Pulmonary artery endothelial cell (primary cell): ENCODE measurements around the gene RCCD1. TPM values are rescaled to one million over a fixed set of nuclear protein-coding genes. Genes with fewer than 3 reads are reported as not detected.
"Not testable (repeated sequence)": the region's sequence is repeated elsewhere in the genome, so short reads cannot be mapped to it uniquely, and the experiment has no call there.

ENCODE experiments used
- DNase-seq: peaks from one replicate; pipeline ENCODE4 v3.0.0-alpha.2; 2011; ENCODE audit warnings: low read depth, low spot score
- total RNA-seq: library from RNA; depleted of rRNA; stranded (reverse); fragments of >200 nt; gene quantifications from 2 replicates; pipeline ENCODE4 v1.2.3, GENCODE V29; 2014

The RCCD1 gene, protein sequence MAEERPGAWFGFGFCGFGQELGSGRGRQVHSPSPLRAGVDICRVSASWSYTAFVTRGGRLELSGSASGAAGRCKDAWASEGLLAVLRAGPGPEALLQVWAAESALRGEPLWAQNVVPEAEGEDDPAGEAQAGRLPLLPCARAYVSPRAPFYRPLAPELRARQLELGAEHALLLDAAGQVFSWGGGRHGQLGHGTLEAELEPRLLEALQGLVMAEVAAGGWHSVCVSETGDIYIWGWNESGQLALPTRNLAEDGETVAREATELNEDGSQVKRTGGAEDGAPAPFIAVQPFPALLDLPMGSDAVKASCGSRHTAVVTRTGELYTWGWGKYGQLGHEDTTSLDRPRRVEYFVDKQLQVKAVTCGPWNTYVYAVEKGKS
- total RNA-seq = 9.5 and 10.7 TPM in 2 replicates

DNA sequence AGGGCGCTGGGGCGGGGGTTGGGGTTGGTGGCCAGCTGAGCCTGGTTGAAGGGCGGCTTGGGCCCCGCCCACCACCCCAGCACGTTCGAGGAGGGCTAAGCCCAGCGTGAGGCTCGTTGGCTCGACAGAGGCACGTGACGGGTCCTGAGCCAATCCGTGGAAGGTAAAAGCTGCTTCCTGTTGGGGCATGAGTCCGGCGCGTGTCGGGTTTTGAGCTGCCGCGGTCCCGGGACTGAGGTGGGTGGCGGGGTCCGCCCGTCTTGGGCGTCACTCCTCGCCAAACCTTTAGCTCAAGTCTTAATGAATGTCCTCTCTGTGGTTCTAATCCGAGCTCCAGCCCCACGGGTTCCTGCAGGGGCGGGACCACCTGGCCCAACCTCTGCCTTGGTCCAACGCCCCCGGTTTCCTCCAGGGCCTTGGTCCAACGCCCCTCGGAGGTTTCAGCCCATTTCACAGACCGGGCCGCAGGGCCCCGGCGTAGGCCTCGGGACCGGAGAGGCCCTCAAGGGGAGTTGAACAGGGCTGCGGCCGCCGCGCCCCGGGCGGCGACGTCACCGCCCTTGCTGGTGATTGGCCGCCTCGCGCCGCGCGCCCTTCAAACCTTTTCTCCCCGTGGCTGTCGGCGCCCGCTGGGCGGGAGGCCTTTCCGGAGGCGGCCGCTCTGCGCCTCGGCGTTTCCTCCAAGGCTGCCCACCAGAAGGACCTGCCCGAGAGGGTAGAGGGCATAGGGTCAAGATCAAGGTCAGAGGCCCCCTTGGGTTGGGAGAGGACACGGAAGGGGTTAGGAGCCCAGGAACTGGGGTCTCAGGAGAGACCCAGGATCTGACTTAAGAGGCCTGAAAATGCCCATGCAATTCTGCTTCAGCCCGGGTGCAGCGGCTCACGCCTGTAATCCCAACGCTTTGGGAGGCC lies at the start of gene RCCD1:
TSS of gene RCCD1 (plus strand) at position 173 of the 912 bp plus-strand sequence. CDS start 1,851 bp downstream, outside the sequence.
- peak; percentile 80 for DNase-seq

DNA sequence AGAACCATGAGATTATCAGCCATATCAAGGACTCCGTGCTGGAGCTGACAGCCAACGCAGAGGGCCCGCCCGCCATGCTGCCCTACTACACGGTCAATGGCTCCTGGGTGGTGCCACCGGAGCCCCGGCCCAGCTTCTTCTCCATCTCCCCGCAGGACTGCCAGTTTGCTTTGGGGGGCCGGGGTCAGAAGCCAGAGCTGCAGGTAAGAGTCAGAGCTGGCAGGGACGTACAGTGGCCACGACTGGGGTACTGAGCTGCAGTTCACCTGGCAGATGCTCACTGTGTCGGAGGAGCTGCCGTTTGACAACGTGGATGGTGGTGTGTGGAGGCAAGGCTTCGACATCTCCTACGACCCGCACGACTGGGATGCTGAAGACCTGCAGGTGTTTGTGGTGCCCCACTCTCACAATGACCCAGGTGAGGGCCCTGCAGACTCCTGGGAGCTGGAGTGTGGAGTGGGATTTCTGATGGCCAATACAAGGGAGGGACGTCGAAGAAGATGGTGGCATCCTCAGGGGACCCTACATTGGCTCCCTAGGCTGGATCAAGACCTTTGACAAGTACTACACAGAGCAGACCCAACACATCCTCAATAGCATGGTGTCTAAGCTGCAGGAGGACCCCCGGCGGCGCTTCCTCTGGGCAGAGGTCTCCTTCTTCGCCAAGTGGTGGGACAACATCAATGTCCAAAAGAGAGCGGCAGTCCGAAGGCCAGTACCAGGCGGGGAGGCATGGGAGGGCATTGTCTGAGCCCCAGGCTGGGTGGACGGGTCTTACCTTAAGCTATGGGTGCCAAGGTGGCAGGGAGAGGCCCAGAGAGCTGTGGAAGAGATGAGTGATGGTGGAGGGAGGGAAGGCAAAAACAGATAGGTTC lies 49.1 kb upstream of the RCCD1 start:
- DNase-seq = no peak

DNA sequence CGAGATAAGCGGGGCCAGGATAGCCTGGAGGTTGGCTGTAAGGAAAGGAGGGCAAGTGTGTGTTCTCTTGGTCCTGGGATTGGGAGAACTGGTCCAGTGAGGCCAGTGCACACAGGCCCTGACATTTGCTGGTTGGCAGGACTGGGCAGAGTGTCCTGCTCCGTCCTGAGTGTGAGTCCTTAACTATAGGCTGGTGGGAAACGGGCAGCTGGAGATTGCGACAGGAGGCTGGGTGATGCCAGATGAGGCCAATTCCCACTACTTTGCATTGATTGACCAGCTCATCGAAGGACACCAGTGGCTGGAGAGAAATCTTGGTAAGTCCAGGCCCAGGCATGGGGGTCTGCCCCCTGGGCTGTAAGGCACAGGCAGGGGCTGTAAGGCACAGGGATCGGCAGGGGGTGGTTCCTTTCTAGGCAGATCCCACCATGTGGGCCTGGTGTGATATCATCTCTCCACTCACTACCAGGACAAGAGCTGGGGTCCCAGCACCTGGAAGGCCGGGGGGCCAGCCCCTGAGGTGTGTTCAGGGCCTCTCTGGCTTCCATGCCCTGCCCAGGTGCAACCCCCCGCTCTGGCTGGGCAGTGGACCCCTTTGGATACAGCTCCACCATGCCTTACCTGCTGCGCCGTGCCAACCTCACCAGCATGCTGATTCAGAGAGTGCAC lies 48.4 kb upstream of the RCCD1 start:
- DNase-seq = no peak

DNA sequence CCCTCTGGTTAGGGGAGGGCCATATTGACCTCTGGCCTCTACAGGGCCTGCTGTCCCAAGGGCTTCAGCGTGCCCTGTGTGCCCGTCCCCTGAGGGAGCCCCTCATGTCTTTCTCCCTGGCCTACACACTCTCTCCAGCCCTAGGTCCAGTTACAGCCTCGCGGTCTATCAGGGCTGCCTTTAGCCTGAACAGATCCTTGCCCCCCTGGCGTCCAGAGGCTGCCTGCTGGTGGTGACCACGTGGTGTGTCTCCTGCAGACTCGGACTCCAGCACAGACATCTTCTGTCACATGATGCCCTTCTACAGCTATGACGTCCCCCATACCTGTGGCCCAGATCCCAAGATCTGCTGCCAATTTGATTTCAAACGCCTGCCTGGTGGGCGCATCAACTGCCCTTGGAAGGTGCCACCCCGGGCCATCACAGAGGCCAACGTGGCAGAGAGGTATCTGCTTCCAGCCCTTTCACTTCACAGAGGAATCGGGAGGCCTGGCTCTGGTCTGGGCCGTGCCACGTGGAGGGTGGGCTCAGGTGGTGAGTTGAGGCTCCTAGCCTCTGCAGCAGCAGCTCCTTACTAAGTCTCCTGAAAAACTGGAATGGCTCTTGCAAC lies 47.5 kb upstream of the RCCD1 start:
- no peak for DNase-seq

DNA sequence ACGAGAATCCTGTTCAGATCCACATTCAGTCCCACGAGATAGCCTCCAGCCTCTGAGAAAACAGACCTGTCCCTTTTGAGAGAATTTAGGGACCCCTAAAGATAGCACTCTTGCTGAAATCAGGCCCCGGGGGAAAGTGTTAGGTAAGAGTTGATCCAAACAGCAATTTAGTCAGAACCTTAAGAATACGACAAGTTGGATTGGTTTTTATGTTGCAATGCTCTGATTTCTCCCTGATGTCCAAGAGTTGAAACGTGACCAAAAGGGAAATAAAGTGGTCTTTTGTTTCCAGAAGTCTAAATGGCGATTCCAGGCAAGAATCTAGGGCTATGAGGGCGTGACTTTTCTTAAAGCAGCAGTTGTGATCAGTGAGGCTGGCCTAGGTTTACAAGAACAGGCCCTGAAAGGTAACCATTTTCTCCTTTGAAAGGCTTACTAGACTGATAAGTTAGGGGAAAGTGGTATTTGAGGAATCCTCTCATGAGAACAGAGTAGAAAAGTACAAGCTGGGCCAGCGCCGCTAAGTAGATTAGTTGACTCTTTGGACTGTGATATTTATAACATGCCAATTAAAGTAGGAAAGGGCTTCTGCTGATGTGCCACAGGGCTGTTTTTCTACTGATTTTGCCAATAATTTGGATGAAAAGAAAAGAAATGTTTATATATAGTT lies 46.7 kb upstream of the RCCD1 start:
- no peak for DNase-seq

DNA sequence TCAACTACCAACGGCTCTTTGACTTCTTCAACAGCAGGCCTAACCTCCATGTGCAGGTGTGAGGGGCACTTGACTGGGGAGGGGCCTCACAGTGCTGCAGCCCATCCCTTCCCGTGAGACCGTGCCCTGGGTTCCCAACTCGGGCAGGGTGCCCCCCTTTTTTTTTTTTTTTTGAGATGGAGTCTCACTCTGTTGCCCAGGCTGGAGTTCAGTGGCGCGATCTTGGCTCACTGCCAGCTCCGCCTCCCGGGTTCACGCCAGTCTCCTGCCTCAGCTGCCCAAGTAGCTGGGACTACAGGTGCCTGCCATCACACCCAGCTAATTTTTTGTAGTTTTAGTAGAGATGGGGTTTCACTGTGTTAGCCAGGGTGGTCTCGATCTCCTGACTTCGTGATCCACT lies 45.2 kb upstream of the RCCD1 start:
- DNase-seq = not testable (repeated sequence)

DNA sequence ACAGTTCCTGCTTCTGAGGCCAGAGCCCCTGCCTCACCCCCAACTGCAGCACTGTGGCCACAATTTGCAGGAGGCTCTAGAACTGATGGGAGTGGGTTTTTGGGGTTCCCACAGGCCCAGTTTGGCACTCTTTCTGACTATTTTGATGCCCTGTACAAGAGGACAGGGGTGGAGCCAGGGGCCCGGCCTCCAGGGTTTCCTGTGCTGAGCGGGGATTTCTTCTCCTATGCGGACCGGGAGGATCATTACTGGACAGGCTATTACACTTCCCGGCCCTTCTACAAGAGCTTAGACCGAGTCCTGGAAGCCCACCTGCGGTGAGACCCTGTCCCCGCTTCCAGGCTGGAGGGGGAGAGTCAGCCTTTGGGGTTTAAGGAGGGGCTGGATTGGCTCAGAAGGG lies 44.7 kb upstream of the RCCD1 start:
- DNase-seq = no peak

DNA sequence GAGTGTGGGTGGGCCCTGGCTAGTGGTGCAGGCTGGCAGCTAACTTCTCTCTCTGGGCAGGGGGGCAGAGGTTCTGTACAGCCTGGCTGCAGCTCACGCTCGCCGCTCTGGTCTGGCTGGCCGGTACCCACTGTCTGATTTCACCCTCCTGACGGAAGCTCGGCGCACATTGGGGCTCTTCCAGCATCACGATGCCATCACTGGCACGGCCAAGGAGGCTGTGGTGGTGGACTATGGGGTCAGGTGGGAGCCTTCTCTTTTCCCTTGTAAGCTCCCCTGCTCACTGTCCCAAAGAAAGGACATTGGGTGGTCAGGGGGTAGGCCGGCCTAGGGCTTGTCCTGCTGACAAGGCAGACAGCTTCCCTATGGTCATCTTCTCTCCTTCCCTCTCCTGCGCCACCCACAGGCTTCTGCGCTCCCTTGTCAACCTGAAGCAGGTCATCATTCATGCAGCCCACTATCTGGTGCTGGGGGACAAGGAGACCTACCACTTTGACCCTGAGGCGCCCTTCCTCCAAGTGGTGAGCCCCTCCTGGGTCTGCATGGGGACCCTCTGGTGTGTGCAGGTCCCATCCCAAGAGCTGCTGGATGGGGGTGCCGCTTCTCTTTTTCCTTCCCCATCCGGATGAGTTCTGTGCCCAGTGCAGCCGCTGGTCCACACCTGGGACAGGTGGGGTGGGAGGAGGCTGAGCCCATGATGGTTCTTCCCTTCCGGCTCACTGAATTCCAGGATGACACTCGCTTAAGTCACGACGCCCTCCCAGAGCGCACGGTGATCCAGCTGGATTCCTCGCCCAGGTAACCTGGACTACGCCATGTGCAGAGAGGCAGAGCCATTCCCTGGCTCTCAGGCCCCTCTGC lies 44.0 kb upstream of the RCCD1 start:
- DNase-seq = no peak

DNA sequence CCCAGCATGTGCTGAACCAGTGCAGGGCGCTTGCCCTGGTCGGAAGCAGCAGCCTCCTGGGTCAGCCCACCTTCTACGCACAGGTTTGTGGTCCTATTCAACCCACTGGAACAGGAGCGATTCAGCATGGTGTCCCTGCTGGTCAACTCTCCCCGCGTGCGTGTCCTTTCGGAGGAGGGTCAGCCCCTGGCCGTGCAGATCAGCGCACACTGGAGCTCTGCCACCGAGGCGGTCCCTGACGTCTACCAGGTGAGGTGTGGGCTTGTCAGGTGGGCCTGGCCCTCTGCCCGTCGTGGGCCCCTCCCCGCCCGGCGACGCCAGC lies 43.4 kb upstream of the RCCD1 start:
- DNase-seq = no peak

DNA sequence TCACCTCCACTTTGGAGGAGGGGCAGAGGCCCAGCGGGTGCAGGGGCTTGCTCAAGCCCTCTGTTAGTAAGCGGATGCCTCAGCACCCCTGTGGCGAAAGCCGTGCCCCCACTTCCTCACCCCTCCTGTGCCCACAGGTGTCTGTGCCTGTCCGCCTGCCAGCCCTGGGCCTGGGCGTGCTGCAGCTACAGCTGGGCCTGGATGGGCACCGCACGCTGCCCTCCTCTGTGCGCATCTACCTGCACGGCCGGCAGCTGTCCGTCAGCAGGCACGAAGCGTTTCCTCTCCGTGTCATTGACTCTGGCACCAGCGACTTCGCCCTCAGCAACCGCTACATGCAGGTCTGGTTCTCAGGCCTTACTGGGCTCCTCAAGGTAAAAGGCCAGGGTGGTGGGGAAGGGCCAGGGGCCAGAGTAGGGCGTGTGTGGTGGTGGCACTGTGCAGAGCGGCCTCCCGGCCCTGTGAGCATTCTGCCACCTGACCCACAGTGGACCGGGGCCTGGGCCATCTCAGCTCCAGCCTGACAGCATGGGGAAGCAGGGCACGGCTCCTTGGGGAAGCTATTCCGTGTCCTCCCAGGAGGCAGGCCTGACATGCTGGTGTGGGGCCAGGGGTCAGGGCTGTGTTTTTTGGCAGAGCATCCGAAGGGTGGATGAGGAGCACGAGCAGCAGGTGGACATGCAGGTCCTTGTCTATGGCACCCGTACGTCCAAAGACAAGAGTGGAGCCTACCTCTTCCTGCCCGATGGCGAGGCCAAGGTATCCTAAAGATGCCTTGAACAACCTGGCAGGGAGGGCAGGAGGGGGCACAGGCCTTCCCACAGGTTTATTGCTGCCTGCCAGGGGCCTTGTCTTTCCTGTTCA lies 42.5 kb upstream of the RCCD1 start:
- no peak for DNase-seq

DNA sequence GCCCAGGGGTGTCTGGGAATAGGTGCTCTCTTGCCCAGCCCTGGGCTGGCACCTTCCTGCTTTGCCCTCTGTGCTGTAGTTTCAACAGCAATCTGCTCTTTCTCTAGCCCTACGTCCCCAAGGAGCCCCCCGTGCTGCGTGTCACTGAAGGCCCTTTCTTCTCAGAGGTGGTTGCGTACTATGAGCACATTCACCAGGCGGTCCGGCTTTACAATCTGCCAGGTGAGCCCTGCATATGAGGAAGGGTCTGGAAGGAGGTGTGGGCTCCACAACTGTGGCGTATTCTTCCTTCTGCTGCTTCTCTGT lies 42.0 kb upstream of the RCCD1 start:
- no peak for DNase-seq

DNA sequence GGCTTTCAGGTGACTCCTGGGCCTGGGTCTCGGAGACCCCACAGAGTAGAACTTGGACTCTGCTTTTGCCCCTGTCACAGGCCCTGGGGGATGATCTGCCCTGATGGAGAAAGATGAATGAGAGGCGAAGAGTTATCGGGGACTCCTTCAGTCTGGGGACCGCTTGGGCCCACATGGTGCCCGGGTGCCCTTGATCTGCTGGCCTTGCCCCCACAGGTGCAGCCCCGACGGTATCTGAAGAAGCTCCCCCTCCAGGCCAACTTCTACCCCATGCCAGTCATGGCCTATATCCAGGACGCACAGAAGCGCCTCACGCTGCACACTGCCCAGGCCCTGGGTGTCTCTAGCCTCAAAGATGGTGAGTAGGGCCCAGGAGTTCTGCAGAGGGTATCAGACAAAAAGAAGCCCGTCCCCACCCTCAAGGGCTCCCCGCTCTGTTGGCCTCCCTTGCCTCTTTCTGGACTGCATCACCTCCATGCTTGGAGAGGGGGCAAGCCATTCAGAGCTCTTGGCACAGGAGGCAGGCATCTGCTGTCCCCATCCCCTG lies 41.2 kb upstream of the RCCD1 start:
- DNase-seq = no peak

DNA sequence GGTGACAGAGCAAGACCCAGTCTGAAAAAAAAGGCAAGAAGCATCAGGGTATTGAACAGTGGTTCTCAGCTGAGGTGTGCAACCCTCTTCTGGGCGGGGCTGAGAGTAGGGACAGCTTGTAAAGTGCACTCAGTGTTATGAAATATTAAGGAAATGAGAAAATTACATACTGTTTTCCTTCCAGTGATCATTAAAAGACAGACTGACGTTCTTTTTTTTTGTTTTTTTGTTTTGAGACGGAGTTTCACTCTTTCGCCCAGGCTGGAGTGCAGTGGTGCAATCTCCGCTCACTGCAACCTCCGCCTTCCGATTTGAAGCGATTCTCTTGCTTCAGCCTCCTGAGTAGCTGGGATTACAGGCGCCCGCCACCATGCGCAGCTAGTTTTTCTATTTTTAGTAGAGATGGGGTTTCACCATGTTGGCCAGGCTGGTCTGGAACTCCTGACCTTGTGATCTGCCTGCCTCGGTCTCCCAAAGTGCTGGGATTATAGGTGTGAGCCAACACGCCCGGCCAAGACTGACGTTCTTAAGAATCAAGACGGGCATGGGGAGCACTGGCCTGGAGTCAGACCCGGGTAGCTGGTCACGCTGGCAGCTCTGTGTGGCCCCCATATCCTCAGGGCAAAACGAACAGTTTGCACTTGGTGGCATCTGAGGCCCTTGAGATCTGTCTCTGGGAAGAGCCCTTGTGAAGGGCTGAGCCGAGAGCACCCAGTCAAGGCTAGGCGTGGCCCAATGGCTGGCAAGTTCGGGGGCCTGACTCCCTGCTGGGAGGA lies 40.2 kb upstream of the RCCD1 start:
- DNase-seq = no peak

DNA sequence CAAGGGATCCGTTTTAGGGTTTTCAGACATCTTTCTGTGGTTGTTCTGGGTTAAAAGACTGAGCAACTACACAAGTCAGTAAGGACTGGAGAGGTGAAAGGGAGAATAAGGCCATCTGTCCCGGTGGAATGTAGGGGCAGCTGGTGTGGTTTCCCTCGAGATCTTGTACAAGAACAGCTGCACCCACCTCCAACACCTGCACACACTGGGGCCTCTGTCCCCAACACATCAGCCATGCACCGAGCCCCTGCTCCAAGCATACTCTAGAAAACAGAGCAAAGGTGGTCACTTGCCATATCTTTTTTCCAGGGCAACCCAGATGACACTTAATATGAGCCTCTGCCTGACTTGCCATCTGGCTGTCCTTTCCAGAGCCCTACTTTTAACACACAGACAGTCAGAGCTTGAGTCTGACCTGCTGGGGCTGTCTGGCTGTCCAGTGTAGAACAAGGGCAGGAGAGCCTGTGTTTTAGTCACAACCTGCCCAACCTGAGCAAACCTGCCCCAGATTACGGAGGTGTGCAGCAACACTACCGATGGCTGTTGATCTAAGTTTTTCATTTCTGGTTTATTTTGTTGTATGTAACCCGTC lies 39.4 kb upstream of the RCCD1 start:
- DNase-seq = no peak

DNA sequence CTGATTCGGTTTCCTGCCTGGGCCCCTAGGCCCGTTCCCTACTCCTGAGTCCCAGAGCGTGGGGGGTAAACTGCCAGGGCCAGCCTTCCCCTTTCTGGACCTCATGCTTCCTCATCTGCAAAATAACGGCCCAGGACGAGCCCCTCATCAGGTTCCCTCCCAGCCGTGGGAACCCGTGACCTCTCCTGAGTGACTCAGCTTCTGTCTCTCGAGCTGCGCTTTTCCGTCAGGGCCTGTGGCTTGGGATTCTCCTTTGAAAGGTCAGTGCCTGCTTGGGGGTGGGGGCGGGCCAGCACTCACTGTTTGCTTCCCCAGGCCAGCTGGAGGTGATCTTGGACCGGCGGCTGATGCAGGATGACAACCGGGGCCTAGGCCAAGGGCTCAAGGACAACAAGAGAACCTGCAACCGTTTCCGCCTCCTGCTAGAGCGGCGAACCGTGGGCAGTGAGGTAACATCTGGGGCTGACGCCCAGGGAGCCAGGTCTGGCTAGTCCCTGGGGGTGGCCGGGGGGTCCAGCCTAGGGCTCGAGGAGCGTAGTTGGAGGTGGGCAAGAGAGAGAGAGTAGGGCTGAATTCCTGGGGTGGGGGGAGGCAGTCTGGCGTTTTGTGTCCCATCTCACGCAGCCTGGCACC lies 38.8 kb upstream of the RCCD1 start:
- DNase-seq = no peak

DNA sequence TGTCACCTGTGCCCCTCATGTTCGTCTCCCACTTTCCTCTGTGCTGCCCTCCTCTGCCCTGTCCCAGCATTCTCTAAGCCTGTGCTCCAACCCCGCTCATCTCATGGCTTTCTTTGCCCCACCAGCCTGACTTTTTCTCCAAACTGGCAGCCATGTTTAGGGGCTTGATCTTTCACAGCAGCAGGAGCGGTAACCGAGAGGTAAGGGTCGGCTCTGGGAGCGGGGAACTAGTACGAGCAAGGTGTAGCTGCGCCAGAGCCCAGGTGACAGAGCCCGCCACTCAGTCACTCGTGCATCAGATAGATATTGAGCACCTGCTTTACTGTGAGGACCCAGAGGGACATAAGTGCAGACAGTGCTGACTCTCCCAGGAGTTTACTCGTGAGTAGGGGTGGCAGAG lies 38.2 kb upstream of the RCCD1 start:
- DNase-seq = no peak
